GM12892 (cell line): Measurements from ENCODE around the gene SHLD1.

Experiments
- POLR2A ChIP-seq: IDR thresholded peaks from 2 replicates; pipeline ENCODE4 v1.6.1; 2011; ENCODE audit warnings: low read depth, low read length, control low read depth
- TAF1 ChIP-seq: IDR thresholded peaks from 2 replicates; pipeline ENCODE4 v1.6.1; 2011; ENCODE audit warnings: low read depth, mild to moderate bottlenecking, control low read depth, low read length, borderline replicate concordance

GRCh38 chr20:5888041-5888440, 137.8 kb downstream of the SHLD1 start:
- TF ChIP-seq POLR2A, result no peak
- no peak for TF ChIP-seq TAF1
